Eye (tissue), 1 donor: ENCODE measurements around the gene ZCCHC4.
"Not testable (repeated sequence)": the region's sequence is repeated elsewhere in the genome, so short reads cannot be mapped to it uniquely, and the experiment has no call there.

Experiments used
- DNase-seq: peaks from one replicate; pipeline ENCODE4 v3.0.0-alpha.2; 2015

The ZCCHC4 gene

GRCh38 chr4:25321703-25322102 lies 9.1 kb downstream of the ZCCHC4 start:
- no peak for DNase-seq

GRCh38 chr4:25328463-25328862 lies 15.9 kb downstream of the ZCCHC4 start:
- not testable (repeated sequence) for DNase-seq

- DNase-seq, result no peak
Observed at GRCh38 chr4:25330335-25330734, 17.8 kb downstream of the ZCCHC4 start.

GRCh38 chr4:25330905-25331808 lies 18.6 kb downstream of the ZCCHC4 start:
- DNase-seq, result no peak

GRCh38 chr4:25343671-25344070 lies 31.1 kb downstream of the ZCCHC4 start:
- no peak for DNase-seq

- DNase-seq, result peak; percentile 8
Observed at GRCh38 chr4:25345744-25346143, 33.2 kb downstream of the ZCCHC4 start.

GRCh38 chr4:25346913-25347312 lies 34.3 kb downstream of the ZCCHC4 start:
- no peak for DNase-seq

GRCh38 chr4:25347473-25347872 lies 34.9 kb downstream of the ZCCHC4 start:
- DNase-seq, result no peak

- no peak for DNase-seq
Observed at GRCh38 chr4:25347971-25348370, 35.4 kb downstream of the ZCCHC4 start.

GRCh38 chr4:25350561-25350960 lies 38.0 kb downstream of the ZCCHC4 start:
- DNase-seq, result no peak

GRCh38 chr4:25351777-25352416 lies 39.3 kb downstream of the ZCCHC4 start:
- DNase-seq, result no peak

- DNase-seq, result no peak
Observed at GRCh38 chr4:25356068-25356467, 43.5 kb downstream of the ZCCHC4 start.

GRCh38 chr4:25358515-25359275 lies 46.1 kb downstream of the ZCCHC4 start:
- no peak for DNase-seq

- DNase-seq, result no peak
Observed at GRCh38 chr4:25361253-25361652, 48.7 kb downstream of the ZCCHC4 start.

GRCh38 chr4:25367004-25367621 lies 54.5 kb downstream of the ZCCHC4 start:
- DNase-seq, result peak; percentile 74

- no peak for DNase-seq
Observed at GRCh38 chr4:25367877-25368276, 55.3 kb downstream of the ZCCHC4 start.

GRCh38 chr4:25368315-25368714 lies 55.7 kb downstream of the ZCCHC4 start:
- DNase-seq, result no peak

GRCh38 chr4:25370242-25370641 lies 57.7 kb downstream of the ZCCHC4 start:
- DNase-seq, result no peak

GRCh38 chr4:25372549-25372948 lies 60.0 kb downstream of the ZCCHC4 start:
- not testable (repeated sequence) for DNase-seq

- DNase-seq, result peak; percentile 95
Observed at GRCh38 chr4:25376754-25377571, 64.4 kb downstream of the ZCCHC4 start, which contains the start of gene ANAPC4. Gene ANAPC4, plus strand, starts transcription at chr4:25377263. Its CDS starts 165 bp downstream, at chr4:25377428.

- no peak for DNase-seq
Observed at GRCh38 chr4:25377572-25378436, 65.2 kb downstream of the ZCCHC4 start.
